GM21723 (cell line): ENCODE data around the gene KCTD18.

ENCODE experiments used
- ATAC-seq: cut with Tn5 transposase; IDR thresholded peaks from one replicate; pipeline ENCODE4 v1.9.1; 2021; ENCODE audit warnings: mild to moderate bottlenecking, moderate library complexity; ENCODE audit not compliant: unreplicated experiment

Gene KCTD18

DNA sequence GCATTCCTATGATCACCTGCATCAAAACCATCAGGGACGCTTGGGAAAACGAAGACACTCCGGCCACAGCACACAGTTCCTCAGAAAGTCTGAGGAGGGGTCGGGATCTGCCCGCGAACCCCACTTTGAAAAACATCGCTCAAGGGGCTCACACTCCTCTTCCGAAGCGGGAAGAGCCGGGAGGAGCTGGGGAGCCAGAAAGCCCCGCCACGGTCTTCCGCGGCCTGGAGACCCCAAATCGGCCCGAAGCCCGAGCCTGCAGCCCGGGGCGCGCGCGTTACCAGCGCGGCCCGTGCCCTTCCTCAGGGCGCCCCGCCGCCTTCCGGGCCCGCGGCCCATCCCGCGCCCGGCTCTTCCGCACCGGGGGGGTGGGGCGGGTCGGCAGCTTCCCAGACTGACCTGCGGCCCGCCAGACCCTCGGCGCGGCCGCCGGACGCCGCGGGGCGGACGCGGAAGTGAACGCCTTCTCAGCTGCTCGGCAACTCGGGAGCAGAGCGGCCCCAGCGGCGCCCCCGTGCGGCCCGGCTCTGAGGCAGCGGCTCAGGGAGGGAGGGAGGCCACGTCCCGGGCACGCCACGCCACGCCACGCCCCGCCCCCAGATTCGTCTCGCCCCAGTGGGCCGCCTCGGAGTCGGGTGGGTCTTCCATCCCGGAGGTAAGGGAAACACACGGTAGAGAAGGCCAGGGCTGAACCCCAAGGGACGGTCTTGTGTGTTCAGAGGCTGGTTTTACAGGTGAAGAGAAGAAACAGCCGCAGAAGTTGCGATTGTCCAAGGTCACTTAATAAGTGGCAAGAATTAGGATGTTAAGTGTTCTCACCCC is at the start of gene KCTD18:
KCTD18 (minus strand) TSS at position 457 of the 822 bp plus-strand sequence. CDS start 3,052 bp downstream, outside the sequence.
- peak; percentile 98 for ATAC-seq

DNA sequence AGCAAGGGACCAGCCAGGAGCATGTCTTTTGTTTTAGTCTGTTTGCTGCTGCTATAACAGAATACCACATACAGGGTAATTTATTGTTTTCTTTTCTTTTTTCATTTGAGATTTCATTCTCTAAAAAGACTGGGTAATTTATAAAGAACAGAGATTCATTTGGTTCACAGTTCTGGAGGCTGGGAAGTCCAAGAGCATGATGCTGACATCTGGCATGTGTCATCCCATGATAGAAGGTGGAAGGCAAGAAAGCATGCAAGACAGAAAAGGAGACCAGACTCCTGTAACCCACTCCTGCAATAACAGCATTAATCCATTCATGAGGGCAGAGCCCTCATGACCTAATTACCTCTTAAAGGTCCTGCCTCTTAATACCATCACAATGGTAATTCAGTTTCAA is 30.9 kb upstream of the KCTD18 start:
- no peak for ATAC-seq

DNA sequence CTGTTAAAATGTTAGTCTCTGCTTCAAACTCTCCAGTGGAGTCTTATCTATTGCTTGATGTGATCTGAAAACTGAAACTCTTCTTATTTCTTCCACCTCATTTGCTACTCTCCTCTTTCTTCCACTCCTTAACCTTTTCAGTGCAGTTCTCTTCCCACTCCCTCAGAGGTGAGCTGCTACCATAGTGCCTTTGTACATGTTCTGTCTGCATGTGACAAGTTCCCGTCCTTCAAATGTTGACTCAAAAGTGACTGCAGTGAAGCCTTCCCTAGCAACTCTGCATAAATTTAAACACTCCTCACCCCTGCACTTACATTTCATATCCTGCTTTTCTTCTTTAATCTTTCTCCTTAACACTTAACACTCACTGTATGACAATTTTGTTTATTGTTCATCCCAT is 28.3 kb upstream of the KCTD18 start:
- no peak for ATAC-seq

DNA sequence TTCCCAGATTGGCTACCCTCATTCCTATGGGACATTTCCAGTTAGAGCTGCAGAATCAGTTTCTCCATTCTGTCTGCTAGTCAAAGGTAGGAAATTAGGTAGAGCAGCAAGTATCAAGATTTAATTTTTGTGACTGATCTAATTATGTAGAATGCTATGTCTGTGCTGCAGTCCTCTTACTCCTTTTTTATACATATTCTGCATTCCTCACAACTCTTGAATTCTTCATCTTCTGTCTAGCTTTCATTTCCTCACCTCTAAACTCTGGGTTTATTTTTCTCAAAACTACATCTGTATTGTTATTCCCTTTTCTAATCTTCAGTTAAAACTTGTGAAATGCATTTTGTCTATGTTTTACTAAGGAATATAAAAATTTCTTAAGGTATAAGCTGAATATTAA is 24.7 kb upstream of the KCTD18 start:
- no peak for ATAC-seq

DNA sequence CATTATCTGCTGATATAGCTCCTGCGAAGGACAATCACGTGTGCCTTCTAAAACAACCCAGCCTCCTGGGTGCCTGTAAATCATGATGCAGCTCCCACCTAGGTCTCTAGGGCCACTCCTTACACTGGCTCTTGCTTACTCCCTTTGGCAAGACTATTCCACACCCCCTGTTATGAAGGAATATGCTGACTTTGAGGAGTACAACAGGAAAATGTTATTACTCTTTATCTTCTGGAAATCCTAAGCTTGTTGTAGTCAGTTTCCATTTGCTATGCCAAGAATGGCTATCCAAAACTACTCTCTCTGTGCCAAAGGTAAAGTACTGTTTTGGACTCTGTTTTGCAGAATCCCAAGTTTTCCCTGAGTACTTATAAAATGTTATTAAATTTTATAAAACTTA is 23.9 kb upstream of the KCTD18 start:
- no peak for ATAC-seq

DNA sequence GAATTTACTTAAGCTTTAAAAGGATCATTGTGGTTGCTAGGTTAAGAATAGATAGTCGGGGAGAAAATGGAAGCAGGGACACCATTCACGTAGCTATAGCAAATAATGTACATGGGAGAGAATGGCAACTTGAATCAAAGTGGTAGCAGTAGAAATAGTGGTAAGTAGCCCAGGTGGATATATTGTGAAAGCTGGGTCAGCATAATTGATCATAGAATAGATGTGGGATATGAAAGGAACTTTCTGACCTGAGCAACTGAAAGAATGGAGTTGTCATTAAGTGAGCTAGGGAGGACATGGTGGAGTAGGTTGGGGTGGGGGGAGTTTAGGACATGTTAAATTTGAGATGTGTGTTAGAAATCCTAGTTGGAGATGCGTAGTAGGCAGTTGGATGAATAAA is 18.4 kb upstream of the KCTD18 start:
- no peak for ATAC-seq

DNA sequence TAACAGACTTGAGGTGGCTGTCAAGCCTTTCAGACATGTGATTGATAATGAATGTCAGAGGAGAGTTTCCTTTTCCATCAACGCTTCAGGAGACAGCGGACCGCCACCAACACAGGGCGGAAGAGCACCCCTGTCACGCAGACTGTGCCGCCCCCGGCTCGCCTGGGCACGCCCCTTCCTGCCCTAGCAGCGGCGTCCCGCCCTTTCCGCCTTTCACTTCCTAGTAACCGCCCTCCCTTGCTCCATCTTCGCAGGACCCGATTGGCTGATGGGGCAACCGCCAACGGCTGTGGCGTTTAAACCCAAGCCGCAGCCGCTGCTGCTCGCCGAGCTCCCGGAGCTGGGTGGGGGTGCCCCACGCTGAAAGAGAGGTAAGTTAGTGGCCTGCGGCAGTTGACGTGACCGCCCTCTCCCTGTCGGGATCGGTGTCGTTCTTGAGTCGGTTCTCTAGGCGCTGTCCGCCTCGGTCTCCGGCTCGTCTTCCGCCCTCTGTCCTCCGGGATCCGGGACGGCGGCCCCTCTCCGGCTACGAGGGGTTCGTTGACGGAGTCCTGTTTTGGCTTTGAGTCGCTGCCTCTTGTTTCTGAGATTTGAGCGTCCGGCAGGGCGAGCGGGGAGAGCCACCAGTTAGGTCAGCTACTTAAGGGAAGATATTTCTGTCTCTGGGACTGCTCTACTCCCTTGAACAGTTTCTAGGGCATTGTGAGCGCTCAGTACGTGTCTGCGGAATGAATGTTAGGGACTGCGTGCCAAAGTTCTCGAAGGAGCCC is 16.2 kb upstream of the KCTD18 start, which contains the start of gene SGO2:
SGO2 (plus strand) TSS at position 326 of the 770 bp plus-strand sequence. CDS start 6,769 bp downstream, outside the sequence.
- peak; percentile 100 for ATAC-seq

DNA sequence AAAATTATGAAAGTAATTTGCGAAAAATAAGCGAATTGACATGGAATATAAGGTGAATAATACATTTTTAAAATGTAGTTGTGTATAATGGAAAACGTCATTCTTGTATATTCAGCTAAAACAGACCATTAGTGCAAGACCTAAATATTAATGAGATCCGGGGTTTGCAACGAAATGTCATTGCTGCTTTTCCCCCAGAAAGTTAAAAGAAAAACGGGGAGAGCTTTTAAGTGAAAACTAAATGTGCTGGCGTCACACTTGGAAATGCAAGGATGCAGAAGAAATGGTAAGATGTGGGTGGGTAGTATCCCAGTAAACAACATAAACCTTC is 15.6 kb upstream of the KCTD18 start:
- no peak for ATAC-seq

DNA sequence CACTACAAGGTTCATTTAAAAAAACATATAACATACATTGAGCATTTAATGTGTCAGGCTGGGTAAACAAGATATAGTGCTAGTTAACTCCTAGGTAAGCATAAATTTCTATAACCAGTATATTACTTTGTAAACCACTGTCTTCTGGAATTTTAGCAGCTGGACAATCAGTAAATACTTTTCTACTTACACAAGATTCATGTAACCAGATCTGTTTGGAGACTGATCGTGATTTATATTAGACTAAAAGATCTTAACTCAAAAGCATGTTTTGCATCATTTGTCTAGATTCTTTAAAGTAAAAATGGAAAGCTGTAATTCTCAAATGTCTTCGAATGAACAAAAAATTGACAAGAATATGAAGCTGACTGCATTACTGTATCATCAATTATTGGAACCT is 15.2 kb upstream of the KCTD18 start:
- no peak for ATAC-seq

DNA sequence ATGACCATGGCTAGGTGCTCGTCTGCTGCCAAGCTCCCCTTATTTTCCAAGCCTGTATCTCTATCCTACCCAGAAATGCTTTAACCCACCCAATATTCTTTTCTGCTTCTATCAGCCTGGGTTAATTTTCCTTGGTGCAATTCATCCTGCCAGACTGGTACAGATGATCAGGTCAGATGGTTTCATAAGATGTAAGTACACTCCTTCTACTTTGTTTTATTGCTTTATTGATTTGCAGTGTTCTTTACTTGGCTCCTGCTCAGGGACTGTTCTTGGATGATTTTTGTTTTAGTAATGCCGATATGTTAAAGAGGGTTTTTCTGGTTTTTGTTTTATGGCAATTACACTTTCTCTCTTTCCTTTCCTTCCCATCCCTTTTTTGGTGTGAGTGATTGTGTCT is 13.7 kb upstream of the KCTD18 start:
- ATAC-seq: no peak

DNA sequence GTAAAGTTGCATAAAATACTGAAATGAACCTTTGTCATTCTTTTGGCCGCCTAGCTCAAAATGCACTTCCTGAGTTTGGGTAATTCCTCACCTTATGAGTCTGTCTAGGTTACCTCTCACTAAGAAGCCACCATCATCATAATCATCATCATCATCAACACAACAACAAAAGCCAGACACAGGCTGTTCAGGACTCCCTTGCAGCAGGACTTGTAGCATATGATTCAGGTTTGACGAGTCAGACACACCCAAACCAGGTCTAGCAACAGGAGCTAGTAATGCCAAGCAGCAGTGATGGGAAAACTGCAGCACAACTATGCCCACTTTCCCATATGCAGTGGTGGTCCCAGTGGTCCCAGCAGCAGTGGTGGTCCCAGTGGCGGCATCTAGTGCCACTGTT is 13.3 kb upstream of the KCTD18 start:
- no peak for ATAC-seq

DNA sequence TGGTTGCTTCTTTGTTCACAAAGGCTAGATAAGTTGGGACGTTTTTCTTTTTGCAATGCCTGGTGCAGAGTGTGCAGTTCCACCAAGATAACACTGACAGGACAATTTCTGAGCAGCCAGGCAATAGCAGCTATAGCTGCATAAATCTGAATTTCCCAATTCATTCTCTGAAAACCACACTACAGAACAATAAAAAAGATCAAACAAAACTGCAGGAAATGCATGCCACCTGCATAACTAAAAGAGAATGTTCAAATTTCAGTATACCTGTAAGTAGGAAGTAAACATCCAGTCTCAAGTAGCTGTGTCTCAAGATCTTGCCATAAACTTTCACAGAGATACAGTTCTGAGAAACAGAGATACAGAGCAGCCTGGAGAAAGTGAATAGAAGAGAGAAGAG is 5.3 kb upstream of the KCTD18 start:
- no peak for ATAC-seq

DNA sequence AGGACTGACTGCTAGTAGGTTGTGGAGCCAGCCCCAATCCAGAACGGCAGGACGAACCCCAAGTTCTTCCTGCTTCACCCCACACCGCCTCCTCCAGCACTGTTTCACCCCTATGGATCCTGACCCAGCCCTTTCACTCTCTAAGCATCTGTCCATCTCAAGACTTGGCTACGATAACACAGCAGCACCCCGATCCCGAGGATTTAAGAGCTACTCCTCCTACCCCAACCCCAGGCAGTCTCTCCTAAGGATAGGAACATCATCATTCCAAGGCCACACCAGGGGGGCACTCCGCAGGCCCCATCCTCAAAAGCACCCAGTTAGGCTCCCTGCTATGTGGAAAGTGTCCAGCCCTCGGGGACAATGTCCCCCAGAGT is 645 bp downstream of the KCTD18 start:
- ATAC-seq: no peak

DNA sequence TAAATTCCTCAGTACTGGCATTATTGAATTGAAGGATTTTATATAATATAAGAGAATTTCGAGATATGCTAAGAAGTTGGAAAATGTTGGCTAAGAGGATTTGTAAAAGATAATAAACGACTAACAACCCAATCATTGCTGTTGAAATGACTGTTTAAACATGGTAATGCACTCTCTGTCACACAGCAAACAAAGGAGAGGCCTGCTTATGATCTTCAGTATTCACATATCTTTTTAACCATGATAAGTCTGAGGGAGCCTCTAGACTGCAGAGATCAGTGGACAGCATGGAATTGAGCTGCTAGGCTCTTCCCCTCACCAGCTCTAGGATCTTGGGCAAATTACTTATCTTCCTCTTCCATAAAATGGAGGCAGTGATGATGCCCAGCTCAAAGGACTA is 2.7 kb downstream of the KCTD18 start:
- no peak for ATAC-seq

DNA sequence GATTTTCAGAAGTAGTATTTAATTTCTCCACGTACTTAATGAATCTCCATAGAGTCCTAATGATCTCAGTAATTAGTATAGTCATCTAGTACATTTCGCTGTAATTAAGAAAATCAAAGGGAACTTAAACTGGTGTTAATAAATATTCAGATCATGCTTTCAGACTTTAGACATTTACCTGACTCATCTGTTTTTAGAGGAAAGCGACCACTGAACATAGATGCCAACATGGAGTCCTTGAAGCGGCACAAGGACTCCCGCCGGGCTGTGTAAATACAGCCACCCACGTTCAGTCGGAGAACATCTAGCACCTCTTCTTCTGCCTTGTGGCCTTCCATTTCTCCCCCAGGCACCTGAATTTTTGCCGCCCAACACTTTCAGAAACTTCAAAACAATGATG is 3.2 kb downstream of the KCTD18 start:
- no peak for ATAC-seq

DNA sequence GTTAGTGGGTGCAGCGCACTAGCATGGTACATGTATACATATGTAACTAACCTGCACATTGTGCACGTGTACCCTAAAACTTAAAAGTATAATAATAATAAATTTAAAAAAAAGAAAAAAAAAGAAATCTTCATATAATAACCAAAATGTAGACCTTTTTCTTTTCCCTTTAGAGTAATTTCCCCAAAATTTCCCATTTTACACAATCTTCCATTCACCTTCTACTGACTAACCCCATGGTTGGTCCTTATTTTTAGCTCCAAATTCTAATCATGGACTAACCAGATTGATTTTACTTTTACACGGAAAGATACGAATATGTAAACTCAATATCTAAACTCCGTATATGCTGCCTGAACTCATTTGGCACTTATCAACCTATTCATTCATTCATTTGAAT is 7.7 kb downstream of the KCTD18 start:
- no peak for ATAC-seq

DNA sequence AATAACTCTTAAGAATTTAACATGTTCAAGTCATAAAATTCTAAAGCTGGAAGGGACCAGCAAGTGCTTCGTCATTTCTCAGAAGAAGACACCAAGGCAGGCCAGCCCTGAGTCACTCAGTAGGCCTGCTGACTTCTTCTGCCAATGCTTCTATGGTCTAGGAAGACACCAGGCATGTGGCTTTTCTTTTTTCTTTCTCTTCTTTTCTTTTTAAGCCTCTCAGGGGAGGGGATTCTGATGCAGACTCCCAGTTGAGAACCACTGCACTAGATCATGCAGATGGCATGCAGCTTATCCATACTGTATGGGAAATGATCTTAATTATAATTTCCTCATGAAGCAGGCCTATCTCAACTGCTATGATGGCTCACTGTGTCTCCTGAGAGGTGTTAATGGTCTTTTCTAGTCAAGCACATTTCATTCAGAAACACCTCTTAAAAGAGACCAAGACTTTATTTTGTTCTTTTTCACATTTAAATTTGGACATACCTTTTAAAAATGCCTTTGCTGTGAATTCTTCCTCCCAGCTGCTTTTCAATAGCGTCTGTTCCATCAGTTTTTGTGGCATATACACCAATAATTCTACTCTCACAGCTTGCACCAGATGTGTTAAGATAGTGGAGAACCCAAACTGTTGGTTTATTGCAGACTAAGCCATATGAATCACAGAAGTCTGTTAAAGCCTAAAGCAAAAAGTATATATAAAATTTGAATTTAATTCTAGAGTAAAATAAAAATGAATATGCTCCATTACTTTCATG is 11.3 kb downstream of the KCTD18 start:
- ATAC-seq: no peak

DNA sequence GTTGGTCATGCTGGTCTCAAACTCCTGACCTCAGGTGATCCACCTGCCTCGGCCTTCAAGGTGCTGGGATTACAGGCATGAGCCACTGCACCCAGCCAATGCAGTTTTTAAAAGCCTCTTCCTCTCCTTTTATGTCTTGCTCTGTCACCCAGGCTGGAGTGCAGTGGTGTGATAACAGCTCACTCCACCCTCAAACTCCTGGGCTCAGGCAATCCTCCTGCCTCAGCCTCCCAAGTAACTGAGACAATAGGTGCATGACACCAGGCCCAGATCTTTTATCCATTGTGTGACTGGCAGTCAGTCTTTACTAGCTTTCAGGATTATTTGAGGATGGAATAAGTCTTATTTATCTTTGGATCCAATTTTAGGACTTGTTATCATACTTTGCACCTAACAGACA is 13.2 kb downstream of the KCTD18 start:
- ATAC-seq: no peak

DNA sequence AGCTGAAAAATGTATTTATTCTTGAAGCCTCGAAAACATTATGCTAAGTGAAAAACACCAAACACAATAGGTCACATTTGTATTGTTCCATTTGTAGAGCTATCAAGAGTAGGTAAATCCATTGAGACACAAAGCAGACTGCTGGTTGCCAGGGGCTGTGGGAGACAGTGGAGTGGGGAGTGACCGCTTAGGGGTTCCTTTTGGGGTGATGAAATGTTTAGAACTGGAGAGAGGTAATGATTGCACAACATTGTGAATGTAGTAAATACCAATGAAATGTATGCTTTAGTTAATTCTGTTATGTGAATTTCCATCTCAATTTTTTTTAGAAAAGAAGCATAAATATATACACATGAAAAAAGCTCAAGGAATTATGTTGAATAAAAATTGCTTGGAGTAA is 15.8 kb downstream of the KCTD18 start:
- ATAC-seq: no peak

DNA sequence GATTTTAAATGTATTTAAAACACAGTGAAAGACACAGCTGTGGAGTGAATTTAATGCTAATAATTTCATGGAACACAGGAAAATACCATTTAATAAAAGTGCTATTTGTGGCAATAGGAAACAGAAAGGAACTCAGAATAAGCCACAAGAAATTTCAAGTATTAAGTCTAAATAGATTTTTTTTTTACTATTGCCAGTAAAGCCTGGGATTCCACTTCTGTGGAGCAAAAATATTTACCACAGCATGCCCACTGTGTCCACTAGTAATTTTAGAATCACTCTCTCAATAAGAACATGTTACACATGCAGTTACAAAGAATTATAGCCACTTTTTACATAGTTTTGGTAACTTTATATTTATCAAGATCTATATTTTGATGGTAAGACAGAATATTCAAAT is 17.2 kb downstream of the KCTD18 start:
- ATAC-seq: no peak

DNA sequence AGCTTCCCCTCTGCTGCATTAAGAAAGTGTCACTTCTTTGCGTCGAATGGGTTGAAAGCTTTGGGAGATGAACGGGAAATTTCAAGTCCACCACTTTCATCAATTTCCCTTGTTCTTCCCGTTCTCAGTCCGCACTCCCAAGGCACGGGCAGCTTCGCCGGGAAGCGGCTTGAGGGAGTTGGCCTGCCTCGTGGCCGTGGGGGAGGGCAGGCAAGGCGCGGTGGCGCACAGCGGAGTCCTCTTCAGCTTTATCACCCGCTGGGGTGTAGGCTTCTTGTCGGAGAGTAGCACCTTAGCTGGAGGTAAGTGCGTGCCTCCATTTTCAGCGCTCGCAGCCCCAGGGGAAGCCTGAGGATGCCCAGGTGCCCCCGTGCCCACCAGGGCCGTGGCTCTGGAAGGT is 19.9 kb downstream of the KCTD18 start:
- ATAC-seq: no peak

DNA sequence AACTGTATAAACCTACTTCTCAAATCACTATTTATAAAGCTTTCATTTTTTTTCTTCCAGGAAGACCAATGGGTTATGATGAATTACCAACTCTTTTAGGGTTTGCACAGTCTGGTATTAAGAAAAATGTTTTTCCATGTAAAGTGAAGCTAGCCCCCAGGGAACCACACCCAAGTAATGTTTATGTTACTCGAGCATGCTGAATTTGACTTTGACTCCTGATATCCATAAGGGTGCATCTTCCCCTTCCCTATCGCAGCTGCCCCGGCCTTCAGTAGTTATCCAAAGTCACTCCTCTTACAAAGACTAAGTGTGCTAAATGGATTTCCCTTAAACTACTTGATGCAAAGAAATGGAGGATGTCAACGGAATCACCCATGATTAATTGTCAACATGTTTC is 21.7 kb downstream of the KCTD18 start:
- no peak for ATAC-seq
